Gastrocnemius medialis (tissue), 4 donors: Measurements from ENCODE around the gene ITGB7.

Source experiments
- CTCF ChIP-seq, 5 experiments: fragments of 450-650 bp in 3 of 5; fragments of 200-600 bp in 2 of 5; sonication (generic) in 2 of 5; IDR thresholded peaks in 4 of 5; conservative IDR thresholded peaks in 1 of 5; 1 replicate in 4 of 5; 2 replicates in 1 of 5; pipeline ENCODE4 v1.5.1; 2016 to 2019; ENCODE audit warnings: antibody characterized with exemption in 5 of 5, mild to moderate bottlenecking in 3 of 5, moderate library complexity in 3 of 5
- POLR2A ChIP-seq, 2 donors: fragments of 450-650 bp; IDR thresholded peaks; one replicate each; pipeline ENCODE4 v1.6.1; 2017; ENCODE audit warnings: antibody characterized with exemption in 2 of 2, mild to moderate bottlenecking in 2 of 2, moderate library complexity in 2 of 2

- TF ChIP-seq CTCF (IDR thresholded peaks at IDR 0.05 in 4 of 5, conservative IDR thresholded peaks at IDR 0.05 in 1 of 5) (no peak), POLR2A (IDR thresholded peaks at IDR 0.05) (no peak)
Observed at GRCh38 chr12:53215497-53215896, 8.4 kb upstream of the ITGB7 start.
